GM21367 (cell line): Measurements from ENCODE around the gene CD247.

Experiments
- ATAC-seq: cut with Tn5 transposase; IDR thresholded peaks from one replicate; pipeline ENCODE4 v1.9.1; 2021; ENCODE audit not compliant: unreplicated experiment

The CD247 gene

DNA sequence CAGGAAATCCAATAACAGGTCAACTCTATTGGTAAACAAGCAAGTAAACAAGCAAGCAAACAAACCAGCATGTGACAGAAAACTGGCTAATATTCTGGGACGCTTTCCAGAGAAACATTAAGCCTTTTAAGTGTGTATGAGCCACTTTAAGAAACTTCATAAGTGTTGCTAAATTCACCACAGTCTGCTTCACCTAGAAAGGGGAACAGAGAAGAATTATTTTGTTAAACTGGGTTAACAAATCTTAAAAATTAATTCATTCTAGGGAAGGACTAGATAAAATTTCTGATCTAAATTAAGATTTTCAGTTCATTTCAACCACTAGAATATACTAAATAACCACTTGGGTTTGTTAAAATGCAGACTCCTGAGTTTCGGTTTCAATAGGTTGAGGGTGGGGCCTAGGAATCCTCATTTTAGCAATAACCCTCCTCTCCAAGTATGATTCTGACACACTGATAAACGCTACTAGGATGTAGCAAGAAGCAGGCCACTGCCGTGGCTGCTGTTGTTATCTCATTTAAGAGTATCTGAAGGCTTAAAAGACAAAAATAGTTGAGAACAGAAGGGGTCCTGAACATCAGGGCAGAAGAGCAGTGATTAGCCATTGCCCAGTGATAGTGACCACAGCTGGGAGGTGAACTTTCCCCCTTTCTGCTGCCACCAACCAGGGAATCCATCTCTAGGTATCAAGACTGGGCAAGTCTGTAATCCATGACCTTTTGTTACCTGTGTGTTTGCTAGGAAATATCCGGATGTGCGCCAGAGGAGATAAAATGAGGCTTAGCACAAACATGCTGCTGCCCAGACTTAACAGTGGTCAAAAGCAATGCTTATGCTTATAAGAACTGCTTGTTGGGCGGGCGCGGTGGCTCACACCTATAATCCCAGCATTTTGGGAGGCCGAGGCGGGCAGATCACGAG, 24.0 kb upstream of the CD247 start:
- no peak for ATAC-seq

DNA sequence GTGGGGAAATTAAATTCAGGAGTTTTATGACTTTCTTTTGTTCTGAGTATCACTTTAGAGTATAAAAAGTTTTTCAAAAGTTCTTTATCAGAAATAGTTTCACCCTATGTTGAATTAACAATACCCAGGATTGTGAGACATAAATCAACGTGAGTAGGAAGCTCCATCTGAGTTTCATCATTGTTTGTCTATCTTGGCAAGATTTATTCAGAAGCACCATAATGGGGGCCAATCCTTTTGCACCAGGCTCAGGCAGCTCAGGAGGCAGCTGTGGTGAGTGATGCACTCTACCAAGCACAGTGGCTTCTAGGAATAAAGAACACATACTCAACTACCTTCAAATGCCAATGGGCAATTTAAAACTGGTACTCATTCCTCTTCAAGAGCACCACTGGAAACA, 23.3 kb upstream of the CD247 start:
- no peak for ATAC-seq

DNA sequence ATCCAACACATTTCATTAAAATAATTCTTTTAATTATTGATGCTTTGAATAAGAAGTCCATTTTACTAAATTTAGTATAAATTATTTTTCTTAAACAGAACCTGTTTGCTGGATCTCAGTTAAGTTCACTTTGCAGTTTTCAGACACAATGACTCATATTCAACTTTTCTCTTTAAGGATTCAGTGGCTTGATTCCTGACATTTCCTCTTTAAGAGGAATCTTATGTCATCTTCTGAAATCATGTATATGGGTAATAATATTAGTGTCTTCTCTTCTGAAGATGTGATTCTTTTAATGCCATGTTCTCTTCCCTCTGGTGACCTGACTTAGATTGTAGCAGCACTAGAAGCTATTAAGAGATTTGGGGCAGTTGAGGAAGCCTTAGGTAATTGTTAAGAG, 22.7 kb upstream of the CD247 start:
- no peak for ATAC-seq

DNA sequence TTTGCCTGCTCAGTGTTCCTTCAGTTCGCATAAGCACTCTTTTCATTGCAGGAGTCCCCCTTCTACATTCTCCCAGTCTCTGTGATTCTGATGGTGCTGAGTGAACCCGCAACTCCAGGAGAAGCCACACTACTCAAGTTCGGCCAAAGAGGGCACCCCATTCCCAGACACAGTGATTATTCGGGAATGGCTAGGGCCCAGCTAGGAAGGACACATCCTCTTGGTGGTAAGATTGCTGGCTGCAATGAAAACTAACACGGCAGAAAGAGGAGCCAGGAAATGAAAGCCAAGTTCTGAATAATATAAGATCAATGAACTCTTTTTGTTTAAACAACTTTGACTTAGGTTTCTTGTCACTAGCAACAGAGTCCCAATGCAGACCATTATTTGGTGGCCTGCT, 20.3 kb upstream of the CD247 start:
- ATAC-seq = no peak

DNA sequence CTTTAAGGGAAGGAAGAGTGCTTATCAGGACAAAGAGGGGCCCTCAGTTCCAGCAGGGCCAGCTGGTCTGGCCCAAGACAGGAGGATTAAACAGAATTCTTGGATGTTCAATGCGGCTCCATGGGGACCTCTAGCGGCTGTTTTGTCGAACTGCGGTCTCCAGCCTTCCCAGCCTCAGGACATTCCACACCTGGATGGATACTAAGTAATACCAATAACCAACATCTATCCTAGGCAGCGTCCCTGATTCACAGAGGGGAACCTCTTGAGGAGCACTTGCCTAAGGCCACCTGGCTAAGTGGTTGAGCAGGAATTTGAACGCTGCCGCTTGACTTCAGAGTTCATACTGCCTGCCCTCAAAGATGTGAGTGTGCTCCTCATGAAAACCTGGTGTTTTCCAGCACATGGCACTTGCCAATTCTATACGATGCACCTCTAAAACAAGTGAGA, 15.5 kb upstream of the CD247 start:
- no peak for ATAC-seq

DNA sequence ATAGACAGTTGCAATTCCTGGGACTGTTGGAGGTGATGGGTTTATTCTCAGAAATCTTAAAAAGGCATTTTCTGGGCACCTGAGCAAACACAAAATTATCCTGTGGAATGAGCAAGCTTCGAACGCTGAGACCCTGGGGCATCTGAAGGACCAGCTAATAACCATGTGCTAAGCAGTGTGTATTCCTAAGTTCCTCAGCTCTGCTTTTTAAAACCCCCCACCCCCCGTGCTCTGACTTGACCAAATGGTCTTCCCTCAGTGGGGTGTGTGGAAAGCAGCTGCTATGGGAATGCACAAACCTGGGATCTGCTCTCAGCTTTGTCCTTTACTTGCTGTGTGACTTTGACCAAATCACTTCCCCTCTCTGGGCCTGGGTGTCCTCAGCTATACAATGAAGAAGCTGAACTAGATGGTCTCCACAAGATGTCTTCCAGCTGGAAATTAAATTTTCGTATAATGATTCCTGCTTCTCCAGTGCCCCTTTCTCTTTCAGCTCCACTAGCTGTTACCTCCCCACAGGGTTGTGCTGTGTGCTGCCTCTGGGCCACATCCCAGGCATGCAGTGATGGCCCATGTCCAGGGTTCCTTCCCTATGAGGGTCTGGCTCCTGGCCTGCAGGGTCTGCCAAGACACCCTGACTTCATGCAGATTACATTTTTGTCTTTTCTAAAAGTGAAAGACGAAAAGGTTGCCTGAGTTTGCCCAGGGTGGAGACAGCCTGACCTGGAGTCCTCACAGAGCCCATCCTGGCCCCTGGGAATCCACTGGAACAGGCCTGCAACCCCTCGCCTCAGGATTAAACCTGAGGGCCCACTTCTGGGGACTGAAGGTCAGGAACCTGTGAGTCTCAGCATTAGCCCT, 14.9 kb upstream of the CD247 start:
- ATAC-seq = no peak

DNA sequence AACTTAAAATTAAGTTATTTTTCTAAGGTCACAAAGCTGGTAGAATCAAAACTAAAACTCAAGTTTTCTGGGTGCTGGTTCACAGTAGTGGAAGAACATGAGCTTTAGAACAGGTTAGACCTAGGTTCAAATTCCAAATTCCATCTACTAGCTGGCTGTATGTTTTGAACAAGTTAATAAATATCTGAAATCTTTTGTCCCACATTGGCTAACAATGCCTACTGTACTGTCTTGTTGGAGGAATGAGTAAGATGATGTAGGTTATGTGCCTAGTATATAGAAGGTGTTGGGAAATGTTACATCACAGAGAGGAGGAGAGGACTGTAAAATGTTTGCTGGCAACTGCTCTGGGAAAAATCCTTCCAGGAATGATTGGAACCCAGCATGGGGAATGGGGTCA, 14.0 kb upstream of the CD247 start:
- ATAC-seq = no peak

DNA sequence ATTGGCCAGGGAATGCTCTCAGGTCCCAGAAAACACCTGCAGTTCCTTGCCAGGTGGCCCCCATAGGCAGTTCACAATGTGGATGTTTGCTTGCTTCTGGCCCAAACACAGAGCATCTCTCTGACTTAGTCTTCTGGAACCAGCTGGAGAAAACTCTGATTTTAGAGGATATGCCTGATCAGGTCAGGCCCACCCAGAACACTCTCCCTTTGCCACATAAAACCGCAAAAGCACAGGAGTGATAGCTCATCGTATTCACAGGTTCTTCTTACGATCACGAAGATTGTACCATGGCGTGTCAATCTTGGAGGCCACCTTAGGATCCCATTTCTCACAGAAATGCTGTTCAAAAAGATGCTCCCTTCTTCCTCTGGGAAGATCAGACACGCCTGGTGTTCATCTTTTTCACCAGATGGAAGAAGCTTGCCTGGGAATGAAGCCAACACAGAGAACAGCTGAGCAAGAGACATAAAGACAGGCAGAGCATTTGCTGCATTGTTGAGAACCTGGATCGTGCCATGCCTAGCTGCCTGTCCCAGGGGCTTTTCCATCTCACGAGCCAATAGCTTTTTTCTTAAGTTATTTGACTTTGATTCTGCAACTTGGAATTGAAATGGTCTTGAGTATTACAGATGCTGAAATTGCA, 11.6 kb upstream of the CD247 start:
- no peak for ATAC-seq

DNA sequence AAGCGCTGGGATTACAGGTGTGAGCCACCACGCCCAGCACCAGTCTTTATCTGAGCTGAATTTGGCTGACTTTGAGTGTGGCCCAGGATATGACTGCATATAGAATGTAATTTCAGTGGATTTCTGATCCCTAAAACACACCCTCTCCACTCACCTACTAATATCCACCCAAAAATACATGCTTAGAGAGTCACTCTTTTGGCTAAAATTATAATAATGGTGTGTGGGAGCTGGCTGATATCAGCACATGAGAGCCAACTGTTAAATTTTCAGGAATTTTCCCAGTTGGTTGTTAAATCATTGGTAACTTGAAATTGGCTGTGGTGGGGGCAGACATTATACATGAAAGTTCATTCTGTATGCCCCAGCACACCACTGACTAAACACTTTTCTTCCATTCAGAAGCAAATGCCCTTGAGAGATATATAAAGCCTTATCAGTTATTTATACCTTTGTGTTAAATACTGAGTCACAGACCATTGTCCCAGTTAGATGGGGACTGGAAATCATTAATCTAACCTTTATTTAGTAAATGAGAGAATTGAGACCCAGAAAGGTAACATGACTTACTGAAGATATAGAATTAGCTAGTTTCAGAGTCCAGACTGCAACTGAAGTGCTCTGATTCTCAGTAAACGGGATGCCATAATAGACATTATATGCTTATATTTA, 9.9 kb upstream of the CD247 start:
- no peak for ATAC-seq

DNA sequence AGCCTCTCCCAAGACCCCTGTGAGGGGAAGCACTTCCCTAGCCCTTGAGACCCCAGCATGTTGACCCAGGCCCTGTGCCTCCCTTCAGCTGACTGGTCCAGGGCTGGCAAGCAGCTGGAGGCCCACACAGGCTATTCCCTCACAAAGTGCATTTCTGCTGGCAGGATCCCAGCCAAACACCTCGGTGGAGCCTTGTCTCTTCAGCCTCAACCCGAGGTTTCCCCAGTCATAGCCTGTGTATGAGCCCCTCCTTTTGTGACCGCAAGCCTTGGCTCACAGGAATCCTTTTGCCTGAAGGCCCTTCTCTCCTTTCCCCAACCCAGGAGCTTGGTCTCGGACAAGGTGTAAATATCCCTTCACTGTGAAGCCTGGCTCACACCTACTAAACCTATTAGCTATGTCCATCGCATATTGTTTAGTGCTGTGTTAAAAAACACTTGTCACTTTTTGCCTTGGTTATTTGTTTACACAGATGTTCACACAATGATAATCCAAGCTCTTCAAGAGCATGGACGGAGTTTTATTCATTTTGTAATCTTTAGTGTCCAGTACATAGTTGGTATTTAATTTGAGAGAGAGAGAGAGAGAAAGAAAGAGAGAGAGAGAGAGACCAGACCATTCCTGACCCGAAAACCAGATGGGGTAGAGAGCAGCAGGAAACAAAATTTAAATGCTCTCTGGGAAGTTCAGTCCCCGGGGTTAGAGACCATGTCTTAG, 8.5 kb upstream of the CD247 start:
- no peak for ATAC-seq

DNA sequence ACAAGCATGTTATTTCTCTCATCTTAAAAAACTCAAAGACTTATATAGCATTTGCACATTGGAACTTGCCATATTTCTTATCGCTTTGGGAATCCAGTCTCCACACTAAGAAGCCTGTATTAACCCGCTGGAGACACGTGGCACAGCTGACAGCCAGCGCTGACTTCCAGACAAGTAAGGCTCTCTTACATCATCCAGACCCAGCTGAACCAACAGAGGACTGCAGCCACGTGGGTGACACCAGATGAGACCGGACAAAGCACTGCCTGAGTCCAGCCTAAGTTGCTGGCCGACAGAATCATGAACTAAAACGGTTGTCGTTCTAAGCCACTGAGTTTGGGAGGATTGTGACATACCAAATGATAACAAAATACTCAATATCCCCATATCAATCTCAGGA, 6.3 kb upstream of the CD247 start:
- no peak for ATAC-seq

DNA sequence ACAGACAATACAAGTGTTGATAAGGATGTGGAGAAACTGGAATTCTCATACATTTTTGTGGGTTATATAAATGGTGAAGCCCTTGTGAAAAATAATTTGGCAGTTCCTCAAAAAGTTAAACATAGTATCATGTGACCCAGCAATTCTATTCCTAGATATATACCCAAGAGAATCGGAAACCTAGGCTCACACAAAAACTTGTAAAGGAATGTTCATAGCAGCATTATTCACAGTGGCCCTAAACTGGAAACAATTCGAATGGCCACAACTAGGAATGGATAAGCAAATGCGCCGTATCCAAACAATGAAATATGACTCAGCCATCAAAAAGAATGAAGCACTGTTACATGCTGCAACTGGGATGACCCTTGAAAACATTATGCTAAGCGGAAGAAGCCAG, 3.9 kb upstream of the CD247 start:
- no peak for ATAC-seq

DNA sequence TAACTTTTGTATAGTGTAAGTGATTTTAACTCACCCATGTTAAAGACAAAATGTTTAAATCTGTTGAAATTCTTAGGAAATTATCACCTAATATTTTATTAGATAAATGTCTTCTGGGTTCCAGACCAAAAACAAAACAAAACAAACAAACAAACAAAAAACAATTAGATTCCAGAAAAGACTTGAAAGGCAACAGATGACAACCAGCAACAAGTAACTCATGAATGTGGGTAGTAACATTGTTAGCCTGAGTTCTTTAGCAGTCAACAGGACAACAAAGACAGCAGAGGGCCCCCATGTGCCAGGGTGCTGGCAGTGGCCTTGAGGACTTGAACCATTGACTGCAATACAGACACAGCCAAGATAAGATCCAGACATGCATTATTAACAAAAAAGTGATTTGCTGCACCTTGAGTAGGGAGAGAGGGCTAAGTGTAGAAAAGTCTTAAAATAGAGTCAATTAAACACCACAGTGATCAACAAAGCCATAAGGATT, 2.4 kb upstream of the CD247 start:
- no peak for ATAC-seq

DNA sequence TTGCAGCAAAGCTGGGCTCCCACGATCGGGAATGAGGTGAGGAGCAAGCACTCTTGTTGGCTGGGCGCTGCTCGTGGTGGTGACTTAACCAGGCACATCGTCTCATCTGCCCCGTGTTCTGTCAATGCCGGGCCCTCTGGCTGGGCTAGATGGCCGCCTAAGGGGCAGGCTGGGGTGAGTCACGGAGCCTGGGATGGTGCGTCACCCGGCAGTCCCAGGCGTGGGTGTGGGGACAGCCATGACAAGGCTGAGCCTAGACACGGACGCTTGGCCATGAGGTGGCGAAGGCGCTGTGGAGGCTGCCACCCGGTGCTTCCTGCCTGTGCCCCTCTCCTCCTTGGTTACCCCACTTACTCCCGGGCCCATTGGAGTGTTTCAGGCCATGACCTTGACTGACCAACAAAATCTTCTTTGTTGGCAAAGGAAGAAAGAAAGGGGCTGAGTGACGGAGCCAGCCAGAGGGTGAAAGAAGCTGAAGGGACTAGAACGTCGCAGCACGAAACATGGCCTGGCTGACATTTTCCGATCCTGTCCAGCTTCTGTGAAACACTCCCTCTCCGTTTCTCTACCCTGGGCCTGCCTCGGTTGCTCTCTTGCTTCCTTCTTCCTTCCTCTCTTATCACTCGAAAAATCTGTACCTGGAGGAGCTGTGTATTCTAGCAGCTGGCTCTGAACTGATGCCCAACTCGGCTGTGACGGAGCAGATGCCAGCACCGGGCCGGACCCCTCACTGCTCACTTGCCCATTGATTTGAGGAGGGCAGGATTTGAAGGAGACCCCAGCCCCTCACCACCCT, 596 bp downstream of the CD247 start:
- no peak for ATAC-seq

DNA sequence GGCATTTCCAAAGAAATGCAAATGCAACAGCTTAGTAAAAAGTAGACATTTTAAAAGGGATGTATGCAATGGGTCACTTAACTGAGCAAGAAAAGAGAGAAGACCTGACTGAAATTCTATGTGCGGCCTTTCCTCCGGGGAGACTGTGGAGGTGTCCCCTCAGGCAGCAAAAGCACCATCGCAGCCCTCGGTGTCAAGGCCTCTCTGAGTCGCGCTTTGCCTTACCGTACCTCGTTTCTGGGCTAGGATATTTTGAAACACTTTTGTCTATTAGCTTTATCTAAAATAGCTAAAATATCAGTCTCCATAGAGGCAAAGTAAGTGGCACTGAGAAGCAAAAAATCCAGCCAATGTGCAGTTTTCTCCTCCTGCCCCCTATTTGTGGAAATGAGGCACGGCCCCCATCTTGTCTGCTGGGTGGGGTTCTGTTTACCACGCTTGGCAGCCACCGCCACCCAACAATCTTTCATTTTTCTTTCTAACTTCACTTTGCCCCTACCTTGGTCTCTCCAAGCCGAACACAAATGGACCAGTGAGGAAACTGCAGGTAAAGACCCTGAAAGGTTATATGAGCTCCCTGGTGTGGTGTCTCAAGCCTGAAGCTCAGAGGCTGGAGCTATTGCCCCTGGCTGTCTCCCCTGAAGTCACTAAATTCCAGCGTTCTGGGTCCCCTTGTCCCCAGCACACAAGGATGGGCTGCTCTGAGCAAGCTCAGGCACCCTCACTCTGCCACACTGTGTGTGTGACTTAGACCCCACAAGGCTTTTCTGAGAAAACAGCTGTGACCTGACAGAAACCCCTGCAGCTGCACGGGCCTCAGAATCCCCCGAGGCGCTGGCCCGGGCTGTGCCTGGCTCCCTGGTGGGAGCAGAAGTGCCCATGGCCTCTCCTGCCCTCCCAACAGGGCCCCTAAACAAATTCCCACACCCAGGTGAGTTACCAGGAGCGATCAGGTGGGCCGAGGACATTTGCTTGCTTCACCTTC, 1.6 kb downstream of the CD247 start:
- ATAC-seq = no peak

DNA sequence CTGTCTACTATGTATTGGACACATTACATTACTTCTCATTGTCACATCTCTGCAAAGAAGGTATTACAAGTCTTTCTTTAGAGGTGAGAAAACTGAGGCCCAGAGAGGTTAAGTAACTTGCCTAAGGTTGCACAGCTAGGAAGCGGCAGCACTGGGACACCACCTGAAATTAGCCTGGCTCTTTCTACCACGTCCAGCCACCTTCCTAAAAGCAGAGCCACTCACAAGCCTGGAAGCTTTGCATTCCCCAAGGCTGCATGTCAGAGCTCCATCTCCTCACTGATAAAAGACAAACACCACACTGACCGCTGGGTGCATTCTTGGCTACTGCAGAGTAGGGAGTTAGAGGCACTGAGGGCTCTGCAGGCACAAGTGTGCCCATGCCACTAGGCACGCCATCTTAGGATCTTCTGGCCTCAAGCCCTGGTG, 2.4 kb downstream of the CD247 start:
- no peak for ATAC-seq

DNA sequence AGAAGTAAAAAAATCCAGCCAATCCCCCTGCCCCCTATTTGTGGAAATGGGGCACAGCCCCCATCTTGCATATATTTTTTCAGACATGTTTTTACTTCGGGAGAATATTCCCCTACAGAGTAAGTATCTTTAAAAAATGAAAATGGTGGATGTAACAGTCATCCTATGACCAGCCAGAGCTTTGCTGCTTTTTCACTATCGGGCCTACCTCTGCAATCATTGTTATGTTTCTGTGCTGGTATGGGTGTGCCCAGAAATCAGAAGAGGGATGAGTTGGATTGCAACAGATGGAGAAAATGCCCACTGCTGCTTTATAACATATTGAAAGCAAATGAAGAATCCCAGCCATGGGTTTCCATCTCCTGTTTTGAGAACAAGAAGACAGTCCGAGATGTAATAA, 2.9 kb downstream of the CD247 start:
- no peak for ATAC-seq

DNA sequence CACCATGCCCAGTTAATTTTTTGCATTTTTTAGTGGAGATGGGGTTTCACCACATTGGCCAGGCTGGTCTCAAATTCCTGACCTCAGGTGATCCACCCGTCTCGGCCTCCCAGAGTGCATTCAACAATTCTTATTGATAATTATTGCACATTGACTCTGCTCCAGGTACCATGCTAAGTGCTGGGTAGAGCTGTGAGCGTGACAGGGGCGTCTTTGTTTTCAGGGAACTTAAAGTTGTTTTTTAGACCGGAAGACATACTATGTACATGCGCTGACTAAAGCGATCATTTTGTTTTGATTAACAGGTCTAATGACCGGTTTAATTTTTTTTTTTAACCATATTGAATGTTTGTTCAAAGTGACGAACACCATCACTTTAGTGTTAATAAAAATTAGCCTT, 4.0 kb downstream of the CD247 start:
- ATAC-seq = no peak
